Activated CD4-positive, alpha-beta T cell treated with anti-CD3 and anti-CD28 coated beads, Interleukin-2, Interleukin-4, amounts not matched to agents 100 ng/mL and 50 ng/mL, durations not matched to agents 16 hours and 8 hours (primary cell): ENCODE results near the gene PERM1.
"Not testable (repeated sequence)": the region's sequence is repeated elsewhere in the genome, so short reads cannot be mapped to it uniquely, and the experiment has no call there.

Experiments used
- DNase-seq: peaks from one replicate; pipeline ENCODE4 v3.0.0-alpha.2; 2020; ENCODE audit warnings: low spot score

PERM1 gene

DNA sequence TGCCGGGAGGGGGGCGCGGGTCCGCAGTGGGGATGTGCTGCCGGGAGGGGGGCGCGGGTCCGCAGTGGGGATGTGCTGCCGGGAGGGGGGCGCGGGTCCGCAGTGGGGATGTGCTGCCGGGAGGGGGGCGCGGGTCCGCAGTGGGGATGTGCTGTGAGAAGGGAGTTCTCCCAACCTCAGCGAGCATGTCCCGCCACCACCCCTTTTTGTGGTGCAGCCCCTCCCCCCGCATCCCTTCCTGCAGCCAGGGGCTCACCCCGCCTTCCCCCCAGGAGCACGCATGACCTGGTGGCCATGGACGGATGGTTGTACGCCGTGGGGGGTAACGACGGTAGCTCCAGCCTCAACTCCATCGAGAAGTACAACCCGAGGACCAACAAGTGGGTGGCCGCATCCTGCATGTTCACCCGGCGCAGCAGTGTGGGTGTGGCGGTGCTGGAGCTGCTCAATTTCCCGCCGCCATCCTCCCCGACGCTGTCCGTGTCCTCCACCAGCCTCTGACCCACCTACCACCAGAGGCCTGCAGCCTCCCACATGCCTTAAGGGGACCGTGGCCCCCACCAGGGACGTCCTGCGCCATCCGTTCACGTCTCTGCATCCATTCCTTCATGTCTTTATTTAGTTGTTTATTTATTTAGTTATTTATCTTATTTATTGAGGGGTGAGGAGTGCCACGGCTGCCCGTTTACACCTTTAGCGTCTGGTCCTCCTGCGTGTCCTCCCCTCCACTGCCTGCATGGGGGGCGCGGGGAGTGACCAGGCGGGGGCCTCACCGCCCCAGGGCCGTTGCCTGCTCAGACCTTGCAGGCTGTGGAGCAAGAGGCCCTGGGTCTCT, 17.0 kb downstream of the PERM1 start:
- DNase-seq: no peak

DNA sequence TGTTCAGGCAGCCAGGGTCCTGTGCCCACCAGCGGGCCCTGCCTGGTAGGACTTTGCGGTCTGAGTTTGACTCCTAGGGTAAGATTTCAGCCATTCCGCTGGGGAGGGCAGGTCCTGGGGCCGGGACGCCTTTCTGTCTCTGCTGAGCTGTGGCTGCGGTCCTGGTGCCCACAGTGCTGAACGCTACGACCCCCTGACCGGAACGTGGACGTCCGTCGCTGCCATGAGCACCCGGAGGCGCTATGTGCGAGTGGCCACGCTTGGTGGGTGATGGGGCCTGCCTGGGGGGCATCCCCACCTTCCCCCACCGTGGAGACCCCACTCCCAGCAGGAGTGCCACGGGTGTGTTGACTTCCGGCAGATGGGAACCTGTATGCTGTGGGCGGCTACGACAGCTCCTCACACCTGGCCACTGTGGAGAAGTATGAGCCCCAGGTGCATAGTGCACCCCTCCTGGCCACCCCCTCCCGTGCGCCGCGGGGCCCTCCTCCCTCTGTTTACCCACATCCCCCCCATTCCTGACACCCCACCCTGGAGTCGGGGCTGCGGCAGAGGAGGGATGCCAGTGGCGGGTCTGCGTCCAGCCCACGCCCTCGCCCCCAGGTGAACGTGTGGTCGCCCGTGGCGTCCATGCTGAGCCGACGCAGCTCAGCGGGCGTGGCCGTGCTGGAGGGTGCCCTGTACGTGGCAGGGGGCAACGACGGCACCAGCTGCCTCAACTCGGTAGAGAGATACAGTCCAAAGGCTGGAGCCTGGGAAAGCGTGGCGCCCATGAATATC, 18.0 kb downstream of the PERM1 start:
- no peak for DNase-seq

DNA sequence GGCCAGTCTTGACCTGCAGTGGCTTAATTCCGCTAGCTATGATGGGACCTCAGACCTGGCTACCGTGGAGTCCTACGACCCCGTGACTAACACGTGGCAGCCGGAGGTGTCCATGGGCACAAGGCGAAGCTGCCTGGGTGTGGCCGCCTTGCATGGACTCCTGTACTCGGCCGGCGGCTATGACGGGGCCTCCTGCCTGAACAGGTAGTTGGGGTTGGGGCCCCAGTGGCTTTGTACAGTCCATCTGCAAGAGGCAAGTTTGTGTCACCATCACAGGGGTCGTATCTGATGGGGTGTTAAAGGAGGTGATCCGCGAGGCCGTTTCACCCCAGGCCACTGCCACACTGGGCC, 18.6 kb downstream of the PERM1 start:
- DNase-seq: no peak

DNA sequence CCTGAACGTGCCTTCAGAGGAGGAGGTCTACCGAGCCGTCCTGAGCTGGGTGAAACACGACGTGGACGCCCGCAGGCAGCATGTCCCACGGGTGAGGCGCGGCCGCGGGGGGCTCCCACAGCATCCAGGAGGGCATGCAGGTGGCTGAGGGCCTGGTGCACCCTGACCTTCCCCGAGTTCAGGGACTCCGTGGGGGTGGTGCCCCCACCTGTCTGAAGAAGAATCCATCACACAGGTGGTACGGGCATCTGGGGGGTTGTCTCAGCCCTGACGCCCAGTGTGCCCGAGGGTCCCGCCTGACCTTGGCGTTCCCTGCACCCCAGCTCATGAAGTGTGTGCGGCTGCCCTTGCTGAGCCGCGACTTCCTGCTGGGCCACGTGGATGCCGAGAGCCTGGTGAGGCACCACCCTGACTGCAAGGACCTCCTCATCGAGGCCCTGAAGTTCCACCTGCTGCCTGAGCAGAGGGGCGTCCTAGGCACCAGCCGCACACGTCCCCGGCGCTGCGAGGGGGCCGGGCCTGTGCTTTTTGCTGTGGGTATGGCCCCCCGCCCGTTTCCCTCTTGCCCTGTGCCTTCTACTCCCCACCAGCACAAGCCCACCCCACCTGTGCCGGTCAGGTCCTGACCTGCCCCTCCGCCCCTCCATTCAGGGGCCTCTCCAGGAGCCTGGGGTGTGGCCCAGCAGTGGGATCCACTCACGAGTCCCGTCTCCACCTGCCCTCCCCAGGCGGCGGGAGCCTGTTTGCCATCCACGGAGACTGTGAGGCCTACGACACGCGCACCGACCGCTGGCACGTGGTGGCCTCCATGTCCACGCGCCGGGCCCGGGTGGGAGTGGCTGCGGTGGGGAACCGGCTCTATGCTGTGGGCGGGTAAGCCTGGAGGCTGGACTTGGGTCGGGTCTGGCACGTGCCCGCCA, 19.3 kb downstream of the PERM1 start:
- DNase-seq: no peak

DNA sequence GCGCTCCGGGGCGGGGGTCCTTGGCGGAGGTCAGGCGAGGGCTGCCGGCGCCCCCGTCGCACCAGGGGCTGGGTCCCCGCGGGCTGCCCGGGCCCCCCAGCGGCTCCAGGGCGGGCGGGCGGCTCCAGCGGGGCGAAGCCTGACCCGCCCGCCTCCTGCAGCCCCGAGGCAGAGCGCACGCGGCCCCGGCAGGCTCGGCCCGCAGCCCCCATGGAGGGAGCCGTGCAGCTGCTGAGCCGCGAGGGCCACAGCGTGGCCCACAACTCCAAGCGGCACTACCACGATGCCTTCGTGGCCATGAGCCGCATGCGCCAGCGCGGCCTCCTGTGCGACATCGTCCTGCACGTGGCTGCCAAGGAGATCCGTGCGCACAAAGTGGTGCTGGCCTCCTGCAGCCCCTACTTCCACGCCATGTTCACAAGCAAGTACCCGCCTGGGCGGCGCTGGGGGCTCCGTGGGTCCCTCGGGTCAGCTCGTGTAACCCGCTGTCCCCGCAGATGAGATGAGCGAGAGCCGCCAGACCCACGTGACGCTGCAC, 20.7 kb downstream of the PERM1 start:
- DNase-seq: no peak

DNA sequence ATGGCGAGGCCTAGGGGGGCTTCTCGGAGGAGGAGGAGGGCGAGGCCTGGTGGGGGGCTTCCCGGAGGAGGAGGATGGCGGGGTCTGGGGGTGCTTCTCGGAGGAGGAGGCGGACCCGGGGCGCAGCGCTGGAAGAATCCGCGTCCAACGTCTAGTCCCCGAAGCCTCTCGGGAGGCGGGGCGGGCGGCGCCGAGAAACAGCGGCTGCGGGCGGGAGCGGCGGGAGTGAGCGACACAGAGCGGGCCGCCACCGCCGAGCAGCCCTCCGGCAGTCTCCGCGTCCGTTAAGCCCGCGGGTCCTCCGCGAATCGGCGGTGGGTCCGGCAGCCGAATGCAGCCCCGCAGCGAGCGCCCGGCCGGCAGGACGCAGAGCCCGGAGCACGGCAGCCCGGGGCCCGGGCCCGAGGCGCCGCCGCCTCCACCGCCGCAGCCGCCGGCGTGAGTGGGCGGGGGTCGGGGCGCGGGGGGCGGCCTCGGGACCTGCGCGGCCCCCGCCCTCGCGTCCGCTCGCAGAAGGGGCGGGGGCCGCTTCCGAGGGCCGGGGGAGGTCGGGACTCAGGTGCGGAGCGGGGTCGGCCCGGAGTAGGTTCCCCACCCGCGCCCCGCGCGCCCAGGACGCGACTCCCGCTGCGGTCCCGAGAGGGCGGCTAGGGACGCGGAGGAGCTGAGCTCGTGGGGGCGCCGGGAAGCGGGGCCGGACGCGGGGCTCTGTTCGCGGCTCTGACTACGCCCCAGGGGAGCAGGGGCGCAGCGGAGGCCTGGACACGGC, 21.3 kb downstream of the PERM1 start, which contains the start of gene KLHL17:
KLHL17 (plus strand) TSS at position 222 of the 769 bp plus-strand sequence; CDS start at position 332, 110 bp downstream.
- peak; percentile 83 for DNase-seq

DNA sequence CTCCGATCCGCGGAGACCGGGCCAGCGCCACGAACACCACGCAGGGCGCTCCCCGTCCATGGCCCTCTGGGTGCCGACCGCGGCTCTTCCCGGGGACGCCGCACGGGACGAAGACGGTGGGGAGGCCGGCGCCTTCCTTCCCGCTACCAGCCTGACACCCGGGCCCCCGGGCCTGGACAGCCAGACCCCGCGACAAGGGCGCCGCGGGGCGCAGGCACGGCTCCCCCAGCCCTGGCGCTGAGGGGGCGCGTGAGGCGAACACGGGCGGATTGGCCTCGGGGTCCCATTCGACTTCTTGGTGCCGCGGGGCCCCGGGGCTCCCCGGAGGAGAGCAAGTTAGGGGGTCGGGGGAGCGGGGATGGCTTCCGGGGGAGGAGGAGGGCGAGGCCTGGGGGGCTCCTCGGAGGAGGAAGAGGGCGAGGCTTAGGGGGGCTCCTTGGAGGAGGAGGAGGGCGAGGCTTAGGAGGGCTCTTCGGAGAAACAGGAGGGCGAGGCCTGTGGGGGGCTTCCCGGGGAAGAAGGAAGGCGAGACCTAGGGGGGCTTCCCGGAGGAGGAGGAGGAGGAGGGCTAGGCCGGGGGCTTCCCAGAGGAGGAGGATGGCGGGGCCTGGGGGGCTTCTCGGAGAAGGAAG, 22.0 kb downstream of the PERM1 start:
- no peak for DNase-seq

DNA sequence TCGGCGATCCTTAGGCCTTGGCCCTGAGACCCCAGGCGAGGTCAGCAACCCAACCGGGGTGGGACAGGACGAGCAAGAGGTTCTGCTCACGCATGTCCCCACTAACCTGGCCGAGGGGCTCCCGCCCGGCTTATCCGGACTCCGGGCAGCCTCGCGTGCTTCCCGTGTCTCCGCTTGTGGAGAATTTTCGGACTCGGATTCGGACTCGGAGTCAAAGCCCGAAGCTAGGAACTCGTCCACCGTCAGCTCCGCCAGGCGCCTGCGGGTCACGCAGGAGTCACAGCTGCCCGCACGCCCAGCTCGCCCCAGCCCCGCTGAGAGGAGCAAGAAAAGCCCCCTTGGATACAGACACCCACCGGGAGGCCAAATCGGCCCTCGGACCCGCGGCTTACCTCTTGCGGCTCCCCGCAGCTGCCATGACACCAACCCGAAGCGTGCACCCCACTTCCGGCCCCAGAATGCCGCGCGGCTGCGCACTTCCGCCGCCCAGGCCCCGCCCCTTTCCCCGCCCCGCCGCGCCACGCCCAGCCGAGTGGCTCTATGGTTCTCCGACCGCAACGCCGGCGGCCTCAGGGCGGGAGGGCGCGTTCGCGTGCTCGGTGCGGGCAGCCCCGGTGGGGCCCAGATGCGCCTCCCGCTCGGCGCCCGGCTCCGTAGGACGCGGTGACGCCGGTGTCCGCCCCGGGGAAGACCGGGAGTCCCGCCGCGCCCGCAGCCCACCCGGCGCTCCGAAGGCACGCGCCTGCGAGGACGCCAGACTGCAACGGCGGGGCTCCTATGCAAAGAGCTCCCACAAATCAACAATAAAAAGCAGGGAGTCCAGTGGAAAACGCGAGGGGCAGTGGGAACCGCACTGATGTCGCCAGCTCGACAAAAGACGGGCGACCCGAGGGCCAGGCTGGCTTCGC, 22.8 kb downstream of the PERM1 start, which contains the start of gene NOC2L:
NOC2L (minus strand) TSS at position 434 of the 908 bp plus-strand sequence; CDS start at position 418, 16 bp downstream.
- peak; percentile 97 for DNase-seq

DNA sequence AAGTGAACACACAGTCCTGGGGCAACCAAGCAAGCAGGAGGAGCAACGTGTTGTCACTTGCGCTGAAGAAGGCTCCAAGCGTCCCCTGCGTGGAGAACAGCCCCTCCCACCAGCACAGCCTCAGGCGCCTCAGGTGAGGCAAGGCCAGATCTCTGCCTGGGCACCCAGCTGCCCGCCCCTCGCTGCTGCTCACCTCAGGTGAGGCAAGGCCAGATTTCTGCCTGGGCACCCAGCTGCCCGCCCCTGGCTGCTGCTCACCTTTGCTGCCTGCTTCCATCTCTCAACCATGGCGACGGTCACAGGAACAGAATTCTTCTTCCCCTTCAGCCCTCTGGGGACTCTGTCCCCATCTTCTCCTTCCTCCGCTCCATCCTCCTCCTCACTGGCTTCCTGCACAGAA, 25.3 kb downstream of the PERM1 start:
- DNase-seq: no peak

DNA sequence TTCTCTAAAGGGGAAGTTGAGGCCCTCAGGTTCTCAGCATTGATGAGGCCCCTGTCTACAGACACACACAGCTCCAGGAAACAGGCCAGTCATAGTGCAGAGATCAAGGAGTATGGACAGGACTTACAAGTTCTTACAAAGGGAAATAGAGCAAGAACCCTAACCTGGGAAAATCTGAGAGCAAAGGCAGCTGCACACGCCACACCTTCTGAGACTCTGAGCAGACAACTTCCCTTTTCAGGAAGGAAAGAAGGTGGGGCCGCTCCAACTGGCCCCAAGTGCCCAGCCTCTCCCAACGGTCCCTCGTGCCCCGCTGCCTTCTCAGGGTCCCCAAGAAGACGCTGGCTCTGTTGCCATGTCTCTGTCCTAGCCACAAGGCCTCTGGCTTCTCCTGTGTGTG, 26.4 kb downstream of the PERM1 start:
- DNase-seq: no peak

DNA sequence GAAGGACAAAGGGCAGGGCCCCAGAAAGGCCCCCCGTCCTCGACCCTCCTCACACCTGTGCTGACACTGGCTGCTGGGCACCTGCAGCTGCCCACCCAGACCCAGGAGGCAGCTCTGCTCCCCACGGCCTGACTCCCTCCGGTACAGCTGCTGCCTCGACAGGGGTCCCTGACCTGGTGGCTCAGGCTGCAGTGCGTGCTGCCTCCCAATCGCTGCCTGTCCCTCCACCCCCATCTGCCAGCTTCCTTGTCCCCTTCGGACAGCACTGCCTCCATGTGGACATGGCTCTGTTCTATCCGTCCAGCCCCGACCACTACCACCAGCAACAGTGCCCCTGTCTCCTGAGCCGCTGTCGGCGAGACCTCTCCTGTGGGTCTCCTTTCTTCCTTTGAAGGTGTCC, 27.0 kb downstream of the PERM1 start:
- no peak for DNase-seq

DNA sequence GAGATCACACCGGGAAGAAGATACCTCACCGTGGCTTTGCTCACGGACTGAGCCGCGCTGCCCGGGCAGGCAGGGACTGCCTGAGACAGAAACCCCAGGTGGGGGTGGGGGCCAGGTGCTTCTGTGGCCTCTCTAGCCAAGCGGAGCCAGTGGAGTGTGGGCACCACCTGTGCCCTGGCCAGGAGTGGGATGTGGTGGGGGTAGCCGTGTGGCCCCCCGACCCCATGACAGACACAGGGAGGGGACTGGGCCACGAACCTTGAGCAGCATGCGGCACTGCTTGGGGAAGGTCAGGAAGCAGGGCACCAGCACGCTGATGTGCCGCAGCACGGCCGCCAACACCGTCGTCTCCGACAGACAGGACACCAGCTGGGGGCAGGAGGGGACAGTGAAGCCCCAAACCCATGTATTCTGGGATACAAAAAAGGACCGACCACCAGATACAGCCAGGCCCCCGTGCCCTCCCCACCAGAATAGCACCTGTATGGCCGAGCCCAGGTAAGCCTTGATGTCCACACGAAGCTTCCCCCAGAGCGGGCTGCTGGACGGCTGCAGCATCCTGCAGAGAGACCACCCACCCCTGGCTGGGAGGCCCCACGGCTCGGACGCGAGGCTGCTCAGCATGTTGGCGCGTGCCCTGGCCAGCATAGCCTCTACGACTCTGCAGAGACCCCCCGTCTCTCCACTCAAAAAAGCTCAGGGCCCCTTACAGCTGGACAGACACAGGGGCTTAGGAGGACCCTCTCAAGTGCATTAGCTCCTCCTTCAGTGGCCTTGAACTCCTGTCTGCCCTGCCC, 28.2 kb downstream of the PERM1 start:
- no peak for DNase-seq

DNA sequence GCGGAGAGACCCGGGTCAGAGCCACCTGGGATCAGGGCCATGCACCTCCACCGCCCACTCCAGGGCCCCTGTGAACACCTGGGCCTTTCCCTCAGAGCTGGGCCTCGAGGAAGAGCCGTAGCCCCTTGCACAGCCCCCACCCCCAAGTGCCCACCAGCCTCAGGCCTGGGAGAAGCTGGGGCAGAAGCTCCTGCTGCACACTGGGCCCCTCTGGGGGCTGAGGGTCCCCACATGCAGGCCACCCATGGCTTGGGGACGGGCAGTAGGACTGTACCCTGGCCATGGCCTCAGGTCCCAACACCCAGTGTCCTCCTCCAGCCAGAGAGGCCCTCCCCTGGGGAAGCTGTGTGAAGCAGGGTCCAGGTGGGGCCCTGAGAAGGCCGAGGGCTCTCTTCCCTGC, 29.3 kb downstream of the PERM1 start:
- DNase-seq: no peak

DNA sequence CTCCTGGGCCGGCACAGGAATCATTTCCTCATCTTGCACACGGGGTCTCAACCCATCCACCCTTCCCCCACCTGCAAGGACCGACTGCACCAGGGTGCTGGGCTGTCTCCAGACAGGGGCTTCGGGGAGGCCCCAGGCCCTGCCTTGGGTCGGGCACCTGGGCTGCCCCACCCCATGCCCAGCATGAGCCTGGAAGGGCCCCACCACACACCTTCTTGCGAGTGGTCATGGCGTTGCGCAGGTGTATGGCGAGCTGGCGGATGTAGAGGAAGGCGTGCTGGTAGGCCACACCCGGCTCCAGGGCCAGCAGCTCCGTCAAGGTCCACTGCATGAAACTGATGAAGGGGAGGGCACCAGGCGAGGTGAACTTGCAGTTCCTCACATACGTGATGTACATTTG, 29.7 kb downstream of the PERM1 start:
- no peak for DNase-seq

DNA sequence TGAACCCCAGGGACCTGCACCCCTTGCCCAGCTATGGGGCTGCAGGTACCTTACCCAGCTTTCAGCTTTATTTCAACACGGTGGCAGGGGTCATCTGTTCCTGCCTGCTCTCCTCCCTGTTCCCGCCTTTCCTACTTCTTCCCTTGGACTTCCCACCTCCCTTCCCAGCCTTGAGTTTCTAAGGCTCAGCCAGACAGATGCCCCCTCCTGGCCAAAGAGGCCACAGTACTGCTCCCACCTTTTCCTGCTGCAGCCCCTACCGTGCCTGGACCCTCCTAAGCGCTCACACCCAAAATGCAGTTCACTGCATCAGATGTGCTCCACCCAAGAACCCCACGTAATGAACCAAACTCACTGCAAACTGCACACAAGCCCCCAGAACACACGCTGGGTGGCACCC, 30.5 kb downstream of the PERM1 start:
- no peak for DNase-seq

DNA sequence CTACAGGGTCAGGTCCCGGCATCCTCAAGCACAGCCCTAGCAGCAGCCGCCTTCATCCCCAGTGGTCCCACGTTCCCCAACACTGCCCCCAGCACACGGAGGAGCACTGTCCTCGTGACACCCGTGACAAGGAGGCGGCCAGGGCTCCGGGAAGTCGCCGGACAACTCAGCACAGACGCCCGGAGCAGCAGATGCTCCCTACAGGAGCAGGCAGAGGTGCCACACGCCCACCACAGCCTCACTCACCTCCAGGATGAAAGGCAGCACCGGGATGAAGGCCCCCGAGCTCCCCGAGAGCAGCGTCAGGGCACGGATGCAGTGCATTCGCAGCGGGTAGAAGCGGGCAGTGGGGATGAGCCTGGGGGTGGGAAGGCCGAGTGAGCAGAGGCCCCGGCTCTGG, 31.0 kb downstream of the PERM1 start:
- DNase-seq: no peak

DNA sequence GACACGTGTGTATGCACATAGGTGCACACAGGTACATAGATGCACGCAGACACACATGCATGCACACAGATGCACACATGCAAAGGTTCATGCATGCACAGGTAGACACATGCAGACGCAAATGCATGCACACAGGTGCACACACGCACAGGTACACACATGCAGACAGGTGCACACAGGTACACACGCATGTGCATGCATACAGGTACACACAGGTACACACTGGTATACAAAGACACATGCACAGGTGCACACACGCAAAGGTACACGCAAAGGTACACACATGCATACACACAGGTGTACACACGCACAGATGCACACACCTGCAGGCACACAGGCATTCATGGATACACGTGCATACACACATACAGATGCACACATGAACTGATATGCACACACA, 31.6 kb downstream of the PERM1 start:
- no peak for DNase-seq

DNA sequence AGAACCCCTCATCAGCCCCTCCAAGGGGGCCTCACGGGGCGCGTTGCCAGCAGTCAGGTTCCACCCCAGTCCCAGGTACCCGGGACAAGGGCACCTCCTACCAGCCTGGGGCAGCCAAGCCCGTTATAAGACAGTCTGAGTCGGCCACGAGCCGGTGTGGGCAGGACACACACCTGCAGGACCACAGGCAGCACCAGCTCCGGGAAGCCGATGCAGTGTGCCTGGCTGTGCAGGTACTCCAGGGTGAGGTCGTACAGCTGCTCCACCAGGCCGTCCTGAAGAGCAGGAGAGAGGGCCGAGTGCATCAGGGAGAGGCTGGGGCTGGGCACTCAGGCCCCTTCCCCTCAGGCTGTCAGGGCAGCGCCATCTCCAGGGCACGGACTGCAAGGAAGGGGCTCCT, 33.9 kb downstream of the PERM1 start:
- no peak for DNase-seq

DNA sequence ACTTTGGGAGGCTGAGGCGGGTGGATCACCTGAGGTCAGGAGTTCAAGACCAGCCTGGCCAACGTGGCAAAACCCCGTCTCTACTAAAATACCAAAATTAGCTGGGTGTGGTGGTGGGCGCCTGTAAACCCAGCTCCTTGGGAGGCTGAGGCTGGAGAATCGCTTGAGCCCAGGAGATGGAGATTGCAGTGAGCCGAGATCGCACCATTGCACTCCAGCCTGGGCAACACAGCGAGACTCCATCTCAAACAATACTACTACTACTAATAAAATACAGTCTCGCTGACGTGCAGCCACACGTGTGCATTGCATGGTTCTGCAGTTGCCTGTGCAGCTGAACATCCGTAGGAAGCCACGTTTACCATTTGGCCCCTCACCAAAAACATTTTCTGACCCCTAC, 35.1 kb downstream of the PERM1 start:
- DNase-seq: not testable (repeated sequence)
